HAP-1 (cell line): Measurements from ENCODE around the gene CALB2.

ENCODE experiments used
- DNase-seq, 2 experiments: peaks; one replicate each; pipeline ENCODE4 v3.0.0-alpha.2; 2016 to 2020; ENCODE audit warnings: low spot score in 2 of 2
- H3K27me3 ChIP-seq: fragments of 250-450 bp; sonication (Bioruptor Pico); 2 replicates; pipeline ENCODE4 v1.5.1; 2020; ENCODE audit warnings: low read depth, mild to moderate bottlenecking, moderate library complexity
- H3K36me3 ChIP-seq: fragments of 250-450 bp; sonication (Bioruptor Pico); replicated peaks from 2 replicates; pipeline ENCODE4 v1.5.1; 2020; ENCODE audit warnings: mild to moderate bottlenecking
- H3K4me1 ChIP-seq: fragments of 250-450 bp; sonication (Bioruptor Pico); 2 replicates; pipeline ENCODE4 v1.5.1; 2020; ENCODE audit warnings: mild to moderate bottlenecking
- H3K4me3 ChIP-seq: fragments of 250-450 bp; sonication (Bioruptor Pico); 2 replicates; pipeline ENCODE4 v1.5.1; 2020; ENCODE audit warnings: mild to moderate bottlenecking, moderate library complexity
- H3K9me3 ChIP-seq: fragments of 250-450 bp; sonication (Bioruptor Pico); 2 replicates; pipeline ENCODE4 v1.5.1; 2020; ENCODE audit warnings: mild to moderate bottlenecking, moderate library complexity
- in situ Hi-C: fragments of 300-500 bp; cut with MboI; formaldehyde crosslinking; loops from 3 replicates; pipeline ENCODE4 v1.14.3; 2020; ENCODE audit warnings: low sequenced_read_pairs, inconsistent platforms, mixed read lengths

The CALB2 gene

GRCh38 chr16:71384073-71384724 is 25.7 kb downstream of the CALB2 start:
- no peaks in the 10 kb centered on the region for H3K36me3 ChIP-seq
- H3K27me3 ChIP-seq = peaks cover 4% of the 10 kb centered on the region; the same call in 1 of the 2 replicates
- no peak for DNase-seq
- H3K4me1 ChIP-seq = no peaks in the 10 kb centered on the region
- no peaks in the 10 kb centered on the region for H3K9me3 ChIP-seq
- H3K4me3 ChIP-seq = no peak overlapping the region
- in situ Hi-C loops = no loop called here

- no peak overlapping the region for H3K4me3 ChIP-seq
- no peaks in the 10 kb centered on the region for H3K4me1 ChIP-seq
- peaks cover 4% of the 10 kb centered on the region; the same call in 1 of the 2 replicates for H3K27me3 ChIP-seq
- no peaks in the 10 kb centered on the region for H3K9me3 ChIP-seq
- DNase-seq = no peak
- no peaks in the 10 kb centered on the region for H3K36me3 ChIP-seq
- in situ Hi-C loops = no loop called here
Observed at GRCh38 chr16:71387045-71387871, 28.7 kb downstream of the CALB2 start.

- H3K4me3 ChIP-seq = no peak overlapping the region
- H3K4me1 ChIP-seq = no peaks in the 10 kb centered on the region
- H3K36me3 ChIP-seq = no peaks in the 10 kb centered on the region
- H3K9me3 ChIP-seq = no peaks in the 10 kb centered on the region
- no peak for DNase-seq
- in situ Hi-C loops = no loop called here
- H3K27me3 ChIP-seq = peaks cover 4% of the 10 kb centered on the region; the same call in 1 of the 2 replicates
Observed at GRCh38 chr16:71389330-71389729, 30.8 kb downstream of the CALB2 start.

GRCh38 chr16:71396594-71396993 is 38.1 kb downstream of the CALB2 start:
- Histone ChIP-seq H3K4me3 (no peak overlapping the region), H3K36me3 (no peaks in the 10 kb centered on the region), H3K9me3 (no peaks in the 10 kb centered on the region), H3K4me1 (no peaks in the 10 kb centered on the region), H3K27me3 (peaks cover 6% of the 10 kb centered on the region)
- DNase-seq = no peak
- in situ Hi-C loops = no loop called here

GRCh38 chr16:71399801-71400563 is 41.5 kb downstream of the CALB2 start:
- Histone ChIP-seq H3K36me3 (no peaks in the 10 kb centered on the region), H3K9me3 (no peaks in the 10 kb centered on the region), H3K4me3 (no peak overlapping the region), H3K27me3 (peaks cover 3% of the 10 kb centered on the region), H3K4me1 (no peaks in the 10 kb centered on the region)
- DNase-seq = no peak
- in situ Hi-C loops = loop anchor here (25.0 kb wide), 1 partner anchor 212 kb away; no protein-coding TSS in a partner anchor

- Histone ChIP-seq H3K9me3 (no peaks in the 10 kb centered on the region), H3K4me1 (no peaks in the 10 kb centered on the region), H3K36me3 (no peaks in the 10 kb centered on the region), H3K4me3 (no peak overlapping the region), H3K27me3 (peaks cover 3% of the 10 kb centered on the region)
- in situ Hi-C loops = loop anchor here (25.0 kb wide), 1 partner anchor 210 kb away; no protein-coding TSS in a partner anchor
- no peak for DNase-seq
Observed at GRCh38 chr16:71402007-71402406, 43.5 kb downstream of the CALB2 start.

GRCh38 chr16:71402674-71403073 is 44.2 kb downstream of the CALB2 start:
- no peak overlapping the region for H3K4me3 ChIP-seq
- DNase-seq = no peak
- in situ Hi-C loops = loop anchor here (25.0 kb wide), 1 partner anchor 210 kb away; no protein-coding TSS in a partner anchor
- no peaks in the 10 kb centered on the region for H3K9me3 ChIP-seq
- no peaks in the 10 kb centered on the region for H3K36me3 ChIP-seq
- H3K27me3 ChIP-seq = peaks cover 8% of the 10 kb centered on the region
- no peaks in the 10 kb centered on the region for H3K4me1 ChIP-seq

- Histone ChIP-seq H3K9me3 (no peaks in the 10 kb centered on the region), H3K4me1 (no peaks in the 10 kb centered on the region), H3K4me3 (no peak overlapping the region), H3K27me3 (peaks cover 22% of the 10 kb centered on the region), H3K36me3 (no peaks in the 10 kb centered on the region)
- in situ Hi-C loops = loop anchor here (25.0 kb wide), 1 partner anchor 208 kb away; no protein-coding TSS in a partner anchor
- DNase-seq = no peak
Observed at GRCh38 chr16:71404364-71404763, 45.8 kb downstream of the CALB2 start.

GRCh38 chr16:71406316-71406715 is 47.8 kb downstream of the CALB2 start:
- peaks cover 37% of the 10 kb centered on the region for H3K27me3 ChIP-seq
- H3K9me3 ChIP-seq = no peaks in the 10 kb centered on the region
- no peaks in the 10 kb centered on the region for H3K36me3 ChIP-seq
- DNase-seq = no peak
- in situ Hi-C loops = loop anchor here (25.0 kb wide), 1 partner anchor 206 kb away; no protein-coding TSS in a partner anchor
- H3K4me1 ChIP-seq = no peaks in the 10 kb centered on the region
- H3K4me3 ChIP-seq = no peak overlapping the region

GRCh38 chr16:71406724-71407123 is 48.2 kb downstream of the CALB2 start:
- H3K36me3 ChIP-seq = no peaks in the 10 kb centered on the region
- peaks cover 37% of the 10 kb centered on the region for H3K27me3 ChIP-seq
- no peak for DNase-seq
- in situ Hi-C loops = loop anchor here (25.0 kb wide), 1 partner anchor 206 kb away; no protein-coding TSS in a partner anchor
- no peak overlapping the region for H3K4me3 ChIP-seq
- no peaks in the 10 kb centered on the region for H3K9me3 ChIP-seq
- H3K4me1 ChIP-seq = no peaks in the 10 kb centered on the region

GRCh38 chr16:71407731-71408130 is 49.2 kb downstream of the CALB2 start:
- Histone ChIP-seq H3K27me3 (peaks cover 41% of the 10 kb centered on the region), H3K4me3 (no peak overlapping the region), H3K4me1 (no peaks in the 10 kb centered on the region), H3K36me3 (no peaks in the 10 kb centered on the region), H3K9me3 (no peaks in the 10 kb centered on the region)
- DNase-seq = no peak
- in situ Hi-C loops = loop anchor here (25.0 kb wide), 1 partner anchor 205 kb away; no protein-coding TSS in a partner anchor

GRCh38 chr16:71408536-71408935 is 50.0 kb downstream of the CALB2 start:
- H3K9me3 ChIP-seq = no peaks in the 10 kb centered on the region
- in situ Hi-C loops = loop anchor here (25.0 kb wide), 1 partner anchor 204 kb away; no protein-coding TSS in a partner anchor

GRCh38 chr16:71409011-71409775 is 50.7 kb downstream of the CALB2 start:
- H3K27me3 ChIP-seq = peaks cover 41% of the 10 kb centered on the region
- H3K9me3 ChIP-seq = no peaks in the 10 kb centered on the region
- H3K36me3 ChIP-seq = no peaks in the 10 kb centered on the region
- DNase-seq = no peak
- H3K4me1 ChIP-seq = no peaks in the 10 kb centered on the region
- in situ Hi-C loops = loop anchor here (25.0 kb wide), 1 partner anchor 203 kb away; no protein-coding TSS in a partner anchor
- no peak overlapping the region for H3K4me3 ChIP-seq

More at GRCh38 chr16:71408536-71408935, 50.0 kb downstream of the CALB2 start:
- Histone ChIP-seq H3K36me3 (no peaks in the 10 kb centered on the region), H3K4me3 (no peak overlapping the region), H3K4me1 (no peaks in the 10 kb centered on the region), H3K27me3 (peaks cover 41% of the 10 kb centered on the region)
- DNase-seq = no peak
